GM08714 (cell line): ENCODE results near the gene SNTG2.

ENCODE experiments used
- H3K4me3 ChIP-seq: fragments of 200-500 bp; sonication (Bioruptor generic); 2 replicates; pipeline ENCODE4 v1.5.1; 2014; ENCODE audit warnings: mild to moderate bottlenecking, low read length, inconsistent platforms
- ZNF274 ChIP-seq: IDR thresholded peaks from 2 replicates; pipeline ENCODE4 v1.6.1; 2012; ENCODE audit warnings: mild to moderate bottlenecking, low read depth, low read length

Gene SNTG2

GRCh38 chr2:981258-981657, 30.6 kb downstream of the SNTG2 start:
- no peak for TF ChIP-seq ZNF274
- no peak overlapping the region for H3K4me3 ChIP-seq

GRCh38 chr2:981759-982158, 31.1 kb downstream of the SNTG2 start:
- no peak overlapping the region for H3K4me3 ChIP-seq
- TF ChIP-seq ZNF274: no peak

- no peak overlapping the region for H3K4me3 ChIP-seq
- TF ChIP-seq ZNF274: no peak
Measured at GRCh38 chr2:985317-985898, 34.8 kb downstream of the SNTG2 start.

GRCh38 chr2:987789-988188, 37.1 kb downstream of the SNTG2 start:
- no peak for TF ChIP-seq ZNF274
- no peak overlapping the region for H3K4me3 ChIP-seq

- no peak overlapping the region for H3K4me3 ChIP-seq
- TF ChIP-seq ZNF274: no peak
Measured at GRCh38 chr2:989781-990467, 39.3 kb downstream of the SNTG2 start.

- TF ChIP-seq ZNF274: no peak
- H3K4me3 ChIP-seq: no peak overlapping the region
Measured at GRCh38 chr2:990970-991369, 40.3 kb downstream of the SNTG2 start.

- no peak for TF ChIP-seq ZNF274
- no peak overlapping the region for H3K4me3 ChIP-seq
Measured at GRCh38 chr2:1002350-1002749, 51.7 kb downstream of the SNTG2 start.

- H3K4me3 ChIP-seq: no peak overlapping the region
Measured at GRCh38 chr2:1004398-1004797, 53.7 kb downstream of the SNTG2 start.

GRCh38 chr2:1010415-1010930, 59.8 kb downstream of the SNTG2 start:
- no peak for TF ChIP-seq ZNF274
- no peak overlapping the region for H3K4me3 ChIP-seq

More at GRCh38 chr2:1004398-1004797, 53.7 kb downstream of the SNTG2 start:
- TF ChIP-seq ZNF274: no peak

- no peak for TF ChIP-seq ZNF274
- H3K4me3 ChIP-seq: no peak overlapping the region
Measured at GRCh38 chr2:1011006-1011405, 60.4 kb downstream of the SNTG2 start.

- no peak for TF ChIP-seq ZNF274
- no peak overlapping the region for H3K4me3 ChIP-seq
Measured at GRCh38 chr2:1011985-1012384, 61.3 kb downstream of the SNTG2 start.

GRCh38 chr2:1014802-1015201, 64.2 kb downstream of the SNTG2 start:
- no peak for TF ChIP-seq ZNF274
- H3K4me3 ChIP-seq: no peak overlapping the region

- no peak for TF ChIP-seq ZNF274
- H3K4me3 ChIP-seq: no peak overlapping the region
Measured at GRCh38 chr2:1016500-1016899, 65.9 kb downstream of the SNTG2 start.

GRCh38 chr2:1017827-1018226, 67.2 kb downstream of the SNTG2 start:
- H3K4me3 ChIP-seq: no peak overlapping the region
- no peak for TF ChIP-seq ZNF274

- no peak for TF ChIP-seq ZNF274
Measured at GRCh38 chr2:1020206-1020605, 69.6 kb downstream of the SNTG2 start.

GRCh38 chr2:1022178-1022577, 71.5 kb downstream of the SNTG2 start:
- no peak for TF ChIP-seq ZNF274
- H3K4me3 ChIP-seq: no peak overlapping the region

More at GRCh38 chr2:1020206-1020605, 69.6 kb downstream of the SNTG2 start:
- H3K4me3 ChIP-seq: no peak overlapping the region

GRCh38 chr2:1024981-1025380, 74.3 kb downstream of the SNTG2 start:
- no peak for TF ChIP-seq ZNF274
- no peak overlapping the region for H3K4me3 ChIP-seq
